Measurements from ENCODE around the gene GAK.

GAK gene

GRCh38 chr4:804804-805203 lies 127.3 kb downstream of the GAK start:
- no peak for TF ChIP-seq CTCF (conservative IDR thresholded peaks at IDR 0.05; ENCODE audit: low read depth, low read length)
- no peak for DNase-seq (ENCODE audit: low read depth)
- H3K4me3 ChIP-seq (ENCODE audit: low read depth, low read length) = no peak overlapping the region

GRCh38 chr4:803884-804283 lies 128.2 kb downstream of the GAK start:
- H3K4me3 ChIP-seq (ENCODE audit: low read depth, low read length) = no peak overlapping the region
- no peak for TF ChIP-seq CTCF (conservative IDR thresholded peaks at IDR 0.05; ENCODE audit: low read depth, low read length)
- no peak for DNase-seq (ENCODE audit: low read depth)

- DNase-seq (ENCODE audit: low read depth) = no peak
- no peak for TF ChIP-seq CTCF (conservative IDR thresholded peaks at IDR 0.05; ENCODE audit: low read depth, low read length)
- no peak overlapping the region for H3K4me3 ChIP-seq (ENCODE audit: low read depth, low read length)
Measured at GRCh38 chr4:801436-802124, 130.5 kb downstream of the GAK start.

Data from choroid plexus epithelial cell (primary cell).